ENCODE data around the gene PRDX3. TPM values are rescaled to one million over a fixed set of nuclear protein-coding genes. Genes with fewer than 3 reads are reported as not detected.

Gene PRDX3
- total RNA-seq, 2 experiments from 2014 or later: 156 to 175 TPM

- no peaks in the 10 kb centered on the region for H3K9me3 ChIP-seq (ENCODE audit: low read length)
- ChIA-PET POLR2A (interaction anchor here (0.6 to 1.1 kb wide), 2 partner anchors 173 to 329 kb away, joined by 3 to 4 read pairs; no protein-coding TSS in a partner anchor), CTCF (ENCODE audit: unreplicated experiment) (no interaction called here)
- no peak for TF ChIP-seq EZH2phosphoT487 (IDR thresholded peaks at IDR 0.05; ENCODE audit: borderline replicate concordance, low read depth, low read length)
- H3K4me3 ChIP-seq (ENCODE audit: low read depth, low read length, poor library complexity, severe bottlenecking): no peak overlapping the region
- H3K4me1 ChIP-seq (ENCODE audit: insufficient read depth, low read length, poor library complexity, severe bottlenecking): peaks cover 10% of the 10 kb centered on the region
- intact Hi-C loops (cut with micrococcal nuclease; ENCODE audit: unreplicated experiment): no loop called here
- DNase-seq (ENCODE audit: low spot score): no peak
- H4K20me1 ChIP-seq (ENCODE audit: insufficient read depth, low read length): no peaks in the 10 kb centered on the region
- no peak overlapping the region for H3K27ac ChIP-seq (ENCODE audit: low read depth, low read length, poor library complexity, severe bottlenecking)
- no TSS peak for BruUV-seq (replicated peaks)
- no peaks in the 10 kb centered on the region for H3K79me2 ChIP-seq (ENCODE audit: insufficient read depth, low read depth, low read length)
- no peak overlapping the region for H2AFZ ChIP-seq (ENCODE audit: low read length)
- H3K9me2 ChIP-seq (ENCODE audit: insufficient read depth, low read length): no peaks in the 10 kb centered on the region
- H3K36me3 ChIP-seq (ENCODE audit: insufficient read depth, low read length): no peaks in the 10 kb centered on the region
- no peak overlapping the region for H3K4me2 ChIP-seq (ENCODE audit: low read length)
These were observed 24.4 kb upstream of the PRDX3 start for GRCh38 chr10:119203006-119203405.

- Histone ChIP-seq H3K36me3 (ENCODE audit: insufficient read depth, low read length) (no peaks in the 10 kb centered on the region), H3K4me2 (ENCODE audit: low read length) (no peak overlapping the region), H2AFZ (ENCODE audit: low read length) (no peak overlapping the region), H3K9me2 (ENCODE audit: insufficient read depth, low read length) (no peaks in the 10 kb centered on the region), H3K4me1 (ENCODE audit: insufficient read depth, low read length, poor library complexity, severe bottlenecking) (peaks cover 6% of the 10 kb centered on the region), H3K79me2 (ENCODE audit: insufficient read depth, low read depth, low read length) (no peaks in the 10 kb centered on the region), H3K9me3 (ENCODE audit: low read length) (no peaks in the 10 kb centered on the region), H3K4me3 (ENCODE audit: low read depth, low read length, poor library complexity, severe bottlenecking) (no peak overlapping the region), H3K27ac (ENCODE audit: low read depth, low read length, poor library complexity, severe bottlenecking) (no peak overlapping the region), H4K20me1 (ENCODE audit: insufficient read depth, low read length) (no peaks in the 10 kb centered on the region)
- POLR2A ChIA-PET: no interaction called here
- no TSS peak for BruUV-seq (replicated peaks)
- no peak for TF ChIP-seq EZH2phosphoT487 (IDR thresholded peaks at IDR 0.05; ENCODE audit: borderline replicate concordance, low read depth, low read length)
- TF ChIP-seq CTCF (conservative IDR thresholded peaks at IDR 0.05; ENCODE audit: low read length): no peak
- no peak for DNase-seq (ENCODE audit: low spot score)
- intact Hi-C loops (cut with micrococcal nuclease; ENCODE audit: unreplicated experiment): no loop called here
- CTCF ChIA-PET (ENCODE audit: unreplicated experiment): no interaction called here
These were observed 22.6 kb upstream of the PRDX3 start for GRCh38 chr10:119201233-119201632.

- no peaks in the 10 kb centered on the region for H3K9me3 ChIP-seq (ENCODE audit: low read length)
- BruUV-seq (replicated peaks): no TSS peak
- H3K4me1 ChIP-seq (ENCODE audit: insufficient read depth, low read length, poor library complexity, severe bottlenecking): no peaks in the 10 kb centered on the region
- intact Hi-C loops (cut with micrococcal nuclease; ENCODE audit: unreplicated experiment): loop anchor here (1.0 to 2.0 kb wide), 4 partner anchors 218 to 343 kb away; partner anchors contain the start of gene RGS10
- H3K4me3 ChIP-seq (ENCODE audit: low read depth, low read length, poor library complexity, severe bottlenecking): no peak overlapping the region
- TF ChIP-seq EZH2phosphoT487 (IDR thresholded peaks at IDR 0.05; ENCODE audit: borderline replicate concordance, low read depth, low read length) (no peak), CTCF (conservative IDR thresholded peaks at IDR 0.05; ENCODE audit: low read length) (peak; percentile 91)
- CTCF ChIA-PET (ENCODE audit: unreplicated experiment): interaction anchor here (0.5 to 2.3 kb wide), 11 partner anchors 9 to 352 kb away, joined by 3 to 16 read pairs (median 4); no protein-coding TSS in a partner anchor
- POLR2A ChIA-PET: interaction anchor here (0.5 to 2.1 kb wide), 4 partner anchors 9 to 290 kb away, joined by 3 to 8 read pairs (median 3); no protein-coding TSS in a partner anchor
- DNase-seq (ENCODE audit: low spot score): peak; percentile 85
- no peaks in the 10 kb centered on the region for H3K36me3 ChIP-seq (ENCODE audit: insufficient read depth, low read length)
- H3K9me2 ChIP-seq (ENCODE audit: insufficient read depth, low read length): no peaks in the 10 kb centered on the region
- H2AFZ ChIP-seq (ENCODE audit: low read length): no peak overlapping the region
- peak overlapping the region; percentile 19; the same call in 1 of the 2 replicates for H3K4me2 ChIP-seq (ENCODE audit: low read length)
- no peaks in the 10 kb centered on the region for H3K79me2 ChIP-seq (ENCODE audit: insufficient read depth, low read depth, low read length)
- H3K27ac ChIP-seq (ENCODE audit: low read depth, low read length, poor library complexity, severe bottlenecking): no peak overlapping the region
- H4K20me1 ChIP-seq (ENCODE audit: insufficient read depth, low read length): no peaks in the 10 kb centered on the region
These were observed 20.8 kb upstream of the PRDX3 start for GRCh38 chr10:119199231-119199992.
